HG02943 (cell line): Measurements from ENCODE around the gene FBXL7.

Experiments used
- ATAC-seq: cut with Tn5 transposase; IDR thresholded peaks from one replicate; pipeline ENCODE4 v1.9.1; 2021; ENCODE audit warnings: mild to moderate bottlenecking, low read depth, moderate library complexity; ENCODE audit not compliant: unreplicated experiment

Gene FBXL7

GRCh38 chr5:15966651-15967050 is 466.7 kb downstream of the FBXL7 start:
- no peak for ATAC-seq

- no peak for ATAC-seq
Measured at GRCh38 chr5:15968993-15969392, 469.0 kb downstream of the FBXL7 start.

GRCh38 chr5:15977851-15978250 is 477.9 kb downstream of the FBXL7 start:
- ATAC-seq, result no peak

GRCh38 chr5:15980835-15981234 is 480.9 kb downstream of the FBXL7 start:
- no peak for ATAC-seq

- no peak for ATAC-seq
Measured at GRCh38 chr5:15983392-15983791, 483.4 kb downstream of the FBXL7 start.
